Endothelial cell of umbilical vein (primary cell): ENCODE data around the gene RILPL1. TPM values are rescaled to one million over a fixed set of nuclear protein-coding genes. Genes with fewer than 3 reads are reported as not detected.

Source experiments
- BruUV-seq: library from RNA; stranded (reverse); fragments of 400-500 nt; replicated peaks from 2 replicates; lab custom pipeline; 2021; lab: Mats Ljungman, UMichigan
- CTCF ChIA-PET: fragments of 300-600, 350-600 bp; sonication (Branson Sonifier 250); formaldehyde crosslinking; loops from one replicate; lab custom pipeline; 2021; ENCODE audit warnings: antibody characterized with exemption, inconsistent platforms; lab: Charles Lee
- POLR2A ChIA-PET: fragments of 300-600, 350-600 bp; sonication (Branson Sonifier 250); formaldehyde crosslinking; loops from one replicate; lab custom pipeline; 2021; ENCODE audit warnings: antibody characterized with exemption, inconsistent platforms; lab: Charles Lee
- DNase-seq: peaks from one replicate; pipeline ENCODE4 v3.0.0-alpha.2; 2011; ENCODE audit warnings: low read depth, low spot score
- FAIRE-seq: peaks from 2 replicates; lab custom pipeline; 2011; peaks lifted over from hg19 to GRCh38; lab: Jason Lieb, UNC
- H2AFZ ChIP-seq: 2 replicates; pipeline ENCODE4 v1.6.0; 2012; ENCODE audit warnings: low read depth, low read length, control low read depth, inconsistent platforms
- H3K27ac ChIP-seq: 2 replicates; pipeline ENCODE4 v1.5.1; 2011; ENCODE audit warnings: low read depth, mild to moderate bottlenecking, control low read depth, low read length, moderate library complexity; ENCODE audit not compliant: insufficient read depth
- H3K27me3 ChIP-seq, 2 experiments: 2 replicates each; pipeline versions ENCODE4 v1.6.0 to v1.6.1; 2011; ENCODE audit warnings: low read length in 2 of 2, mixed read lengths in 1 of 2; ENCODE audit not compliant: control insufficient read depth in 2 of 2, insufficient read depth in 2 of 2
- H3K36me3 ChIP-seq, 2 experiments: 2 replicates in 1 of 2; 3 replicates in 1 of 2; pipeline ENCODE4 v1.5.1; 2011; ENCODE audit warnings: low read length in 2 of 2, mild to moderate bottlenecking in 1 of 2, moderate library complexity in 1 of 2; ENCODE audit not compliant: control insufficient read depth in 2 of 2, insufficient read depth in 2 of 2; ENCODE audit errors: extremely low read depth in 1 of 2
- H3K4me1 ChIP-seq: 3 replicates; pipeline ENCODE4 v1.5.1; 2011; ENCODE audit warnings: mild to moderate bottlenecking, low read length; ENCODE audit not compliant: control insufficient read depth, insufficient read depth; ENCODE audit errors: extremely low read depth
- H3K4me2 ChIP-seq: 2 replicates; pipeline ENCODE4 v1.6.1; 2011; ENCODE audit warnings: low read length, control low read depth, mixed read lengths; ENCODE audit not compliant: insufficient read depth
- H3K4me3 ChIP-seq, 3 experiments: fragments of 200-600 bp in 1 of 3; sonication (generic), shearing (Covaris generic) in 1 of 3; replicated peaks in 1 of 3; 2 replicates each; pipeline ENCODE4 v1.5.1; 2011 to 2016; ENCODE audit warnings: control low read depth in 3 of 3, low read length in 3 of 3, mild to moderate bottlenecking in 2 of 3, inconsistent platforms in 1 of 3, low read depth in 1 of 3, moderate library complexity in 1 of 3; ENCODE audit not compliant: insufficient read depth in 1 of 3
- H3K79me2 ChIP-seq: 2 replicates; pipeline ENCODE4 v1.6.0; 2012; ENCODE audit warnings: low read length, inconsistent platforms; ENCODE audit not compliant: control insufficient read depth, insufficient read depth
- H3K9ac ChIP-seq: replicated peaks from 2 replicates; pipeline ENCODE3; 2011; ENCODE audit warnings: low read length, control low read depth; ENCODE audit not compliant: insufficient read depth; ENCODE audit errors: extremely low read depth
- H3K9me1 ChIP-seq: replicated peaks from 3 replicates; pipeline ENCODE4 v1.6.0; 2011; ENCODE audit warnings: mild to moderate bottlenecking, low read length; ENCODE audit not compliant: control insufficient read depth, insufficient read depth; ENCODE audit errors: extremely low read depth
- H3K9me3 ChIP-seq: replicated peaks from 2 replicates; pipeline ENCODE4 v1.5.1; 2012; ENCODE audit warnings: low read length, inconsistent platforms; ENCODE audit not compliant: control insufficient read depth, insufficient read depth
- H4K20me1 ChIP-seq: replicated peaks from 2 replicates; pipeline ENCODE3; 2011; ENCODE audit warnings: mild to moderate bottlenecking, low read length; ENCODE audit not compliant: control insufficient read depth, insufficient read depth; ENCODE audit errors: extremely low read depth
- CTCF ChIP-seq, 2 donors: IDR thresholded peaks; 1 replicate in 1 of 2; 2 replicates in 1 of 2; pipeline ENCODE4 v1.5.1; 2011; ENCODE audit warnings: low read length in 2 of 2, mild to moderate bottlenecking in 2 of 2, moderate library complexity in 2 of 2, control low read depth in 1 of 2, inconsistent platforms in 1 of 2, low read depth in 1 of 2; ENCODE audit not compliant: insufficient read depth in 1 of 2; ENCODE audit errors: extremely low read depth in 1 of 2
- EZH2 ChIP-seq: IDR thresholded peaks from 2 replicates; pipeline ENCODE4 v1.6.1; 2012; ENCODE audit warnings: borderline replicate concordance, low read depth, mild to moderate bottlenecking, moderate library complexity, low read length, inconsistent platforms; ENCODE audit not compliant: severe bottlenecking
- FOS ChIP-seq: IDR thresholded peaks from 2 replicates; pipeline ENCODE4 v1.6.1; 2011; ENCODE audit warnings: mild to moderate bottlenecking, low read length, moderate library complexity, borderline replicate concordance; ENCODE audit not compliant: insufficient read depth
- GATA2 ChIP-seq: IDR thresholded peaks from 2 replicates; pipeline ENCODE4 v1.7.0; 2011; ENCODE audit warnings: low read depth, mild to moderate bottlenecking, moderate library complexity, mixed read lengths, low read length; ENCODE audit not compliant: insufficient read length, insufficient read depth
- JUN ChIP-seq: IDR thresholded peaks from 2 replicates; pipeline ENCODE4 v1.6.1; 2011; ENCODE audit warnings: borderline replicate concordance, low read depth; ENCODE audit not compliant: insufficient read length, insufficient read depth
- MAX ChIP-seq: IDR thresholded peaks from 2 replicates; pipeline ENCODE4 v1.6.1; 2011; ENCODE audit not compliant: insufficient read depth, insufficient read length
- MYC ChIP-seq: IDR thresholded peaks from one replicate; pipeline ENCODE4 v1.6.1; 2011; ENCODE audit warnings: mild to moderate bottlenecking, low read depth, low read length
- POLR2A ChIP-seq: IDR thresholded peaks from 2 replicates; pipeline ENCODE4 v1.6.1; 2012; ENCODE audit warnings: low read depth, mild to moderate bottlenecking, control low read depth, low read length
- POLR2AphosphoS5 ChIP-seq: IDR thresholded peaks from 2 replicates; pipeline ENCODE4 v1.6.1; 2012; ENCODE audit warnings: low read depth, mild to moderate bottlenecking, control low read depth, low read length, moderate library complexity; ENCODE audit not compliant: insufficient read depth
- dilution Hi-C: fragments of 300-500 bp; cut with MboI; formaldehyde crosslinking; loops from one replicate; pipeline ENCODE4 v1.15.0; 2019; ENCODE audit warnings: low sequenced_read_pairs; ENCODE audit not compliant: extremely low pct_ligation_motif_present
- intact Hi-C: fragments of 100-400 bp; cut with micrococcal nuclease; formaldehyde crosslinking; loops from one replicate; pipeline ENCODE4 v1.10.0; 2022
- polyA plus RNA-seq, 4 experiments: library from polyadenylated mRNA; depleted of rRNA in 3 of 4; stranded (reverse) in 3 of 4; unstranded in 1 of 4; fragments of >200 nt; gene quantifications; 2 replicates each; pipeline versions ENCODE4 v1.2.1 to v1.2.3, GENCODE V29; 2011 to 2012; ENCODE audit warnings: missing spikeins in 1 of 4
- total RNA-seq: library from RNA; stranded (reverse); gene quantifications from 2 replicates; pipeline ENCODE4 v1.2.3, GENCODE V29; 2021

RILPL1 gene
- total and polyA plus RNA-seq, 2 donors (not counting 3 experiments of a cell fraction or from before 2014, with no cell fraction given), result 30.4 to 34.3 TPM

GRCh38 chr12:123526542-123527080, 6.9 kb downstream of the RILPL1 start:
- dilution Hi-C loops (no loop called here), intact Hi-C loops (no loop called here)
- H3K27me3 ChIP-seq, result no peaks in the 10 kb centered on the region
- peaks cover 26% of the 10 kb centered on the region for H3K79me2 ChIP-seq
- ChIA-PET POLR2A (no interaction called here), CTCF (no interaction called here)
- H2AFZ ChIP-seq, result no peak overlapping the region
- TF ChIP-seq MAX (no peak), FOS (no peak), CTCF (IDR thresholded peaks at IDR 0.05; ENCODE audit: extremely low read depth in 1 of 2, insufficient read depth in 1 of 2, low read depth in 1 of 2, low read length in 2 of 2) (no peak), POLR2A (no peak), GATA2 (no peak), EZH2 (no peak), MYC (no peak), JUN (no peak), POLR2AphosphoS5 (no peak)
- no TSS peak for BruUV-seq
- H3K27ac ChIP-seq, result no peak overlapping the region
- H3K4me3 ChIP-seq, result no peak overlapping the region
- H3K4me1 ChIP-seq, result peaks cover 8% of the 10 kb centered on the region
- DNase-seq (no peak), FAIRE-seq (no peak)
- no peaks in the 10 kb centered on the region for H3K9me3 ChIP-seq
- H3K4me2 ChIP-seq, result no peak overlapping the region
- no peaks in the 10 kb centered on the region for H4K20me1 ChIP-seq
- no peak overlapping the region for H3K9ac ChIP-seq
- no peaks in the 10 kb centered on the region for H3K9me1 ChIP-seq
- peaks cover 7 to 26% of the 10 kb centered on the region in 2 experiments for H3K36me3 ChIP-seq
